Renal pelvis (tissue), 4 donors: ENCODE measurements around the gene SLC14A1. TPM values are rescaled to one million over a fixed set of nuclear protein-coding genes. Genes with fewer than 3 reads are reported as not detected.
"Not testable (repeated sequence)": the region's sequence is repeated elsewhere in the genome, so short reads cannot be mapped to it uniquely, and the experiment has no call there.

Experiments
- DNase-seq: peaks from one replicate; pipeline ENCODE4 v3.0.0-alpha.2; 2013
- polyA plus RNA-seq, 3 donors: library from polyadenylated mRNA; unstranded; fragments of 120-200 nt; gene quantifications; one replicate each; pipeline ENCODE4 v1.2.1, GENCODE V29; 2013; ENCODE audit not compliant: insufficient read length in 3 of 3

Gene SLC14A1
- polyA plus RNA-seq, 3 donors, result 1.8 to 5.2 (median 3.4) TPM

- DNase-seq, result peak; percentile 72
These were observed 32.0 kb downstream of the SLC14A1 start for GRCh38 chr18:45755934-45756333.

GRCh38 chr18:45757005-45757404, 33.0 kb downstream of the SLC14A1 start:
- no peak for DNase-seq

GRCh38 chr18:45757644-45758043, 33.7 kb downstream of the SLC14A1 start:
- DNase-seq, result not testable (repeated sequence)

GRCh38 chr18:45760462-45761036, 36.6 kb downstream of the SLC14A1 start:
- peak; percentile 60 for DNase-seq

GRCh38 chr18:45761512-45762114, 37.6 kb downstream of the SLC14A1 start:
- DNase-seq, result no peak

GRCh38 chr18:45764000-45764686, 40.2 kb downstream of the SLC14A1 start:
- no peak for DNase-seq

GRCh38 chr18:45765796-45766195, 41.8 kb downstream of the SLC14A1 start:
- DNase-seq, result no peak

GRCh38 chr18:45771587-45772480, 47.9 kb downstream of the SLC14A1 start:
- DNase-seq, result no peak

GRCh38 chr18:45774065-45774521, 50.1 kb downstream of the SLC14A1 start:
- no peak for DNase-seq

GRCh38 chr18:45775241-45775676, 51.3 kb downstream of the SLC14A1 start:
- DNase-seq, result peak; percentile 84

GRCh38 chr18:45775743-45776142, 51.8 kb downstream of the SLC14A1 start:
- no peak for DNase-seq

- no peak for DNase-seq
These were observed 53.4 kb downstream of the SLC14A1 start for GRCh38 chr18:45777393-45777792.

GRCh38 chr18:45780568-45780967, 56.6 kb downstream of the SLC14A1 start:
- no peak for DNase-seq

- DNase-seq, result no peak
These were observed 58.7 kb downstream of the SLC14A1 start for GRCh38 chr18:45782662-45783061.

- no peak for DNase-seq
These were observed 59.4 kb downstream of the SLC14A1 start for GRCh38 chr18:45783097-45784075.

GRCh38 chr18:45785134-45785533, 61.2 kb downstream of the SLC14A1 start:
- DNase-seq, result no peak

GRCh38 chr18:45786941-45787340, 63.0 kb downstream of the SLC14A1 start:
- DNase-seq, result no peak

GRCh38 chr18:45787346-45787745, 63.4 kb downstream of the SLC14A1 start:
- DNase-seq, result no peak

GRCh38 chr18:45788861-45789260, 64.9 kb downstream of the SLC14A1 start:
- DNase-seq, result no peak

- DNase-seq, result no peak
These were observed 68.7 kb downstream of the SLC14A1 start for GRCh38 chr18:45792506-45793263.
